GM06990 (cell line): ENCODE data around the gene P3H2.

ENCODE experiments used
- DNase-seq: peaks from one replicate; pipeline ENCODE4 v3.0.0-alpha.2; 2011; ENCODE audit not compliant: insufficient read length; ENCODE audit errors: extremely low read depth
- H3K27me3 ChIP-seq: replicated peaks from 2 replicates; pipeline ENCODE4 v1.6.0; 2011; ENCODE audit warnings: low read length; ENCODE audit not compliant: control insufficient read depth, insufficient read depth
- H3K36me3 ChIP-seq: 2 replicates; pipeline ENCODE4 v1.5.1; 2011; ENCODE audit warnings: low read length; ENCODE audit not compliant: control insufficient read depth, insufficient read depth
- H3K4me3 ChIP-seq: replicated peaks from 2 replicates; pipeline ENCODE4 v1.5.1; 2011; ENCODE audit warnings: low read depth, mild to moderate bottlenecking, control low read depth, low read length
- CTCF ChIP-seq: IDR thresholded peaks from 2 replicates; pipeline ENCODE4 v1.5.1; 2011; ENCODE audit warnings: low read length, control low read depth, mild to moderate bottlenecking, inconsistent platforms; ENCODE audit not compliant: insufficient read depth, poor library complexity, severe bottlenecking

P3H2 gene

GRCh38 chr3:190026154-190026553 is 94.5 kb downstream of the P3H2 start:
- Histone ChIP-seq H3K4me3 (no peak overlapping the region), H3K36me3 (no peaks in the 10 kb centered on the region), H3K27me3 (no peaks in the 10 kb centered on the region)
- no peak for TF ChIP-seq CTCF
- no peak for DNase-seq

GRCh38 chr3:190024912-190025311 is 95.8 kb downstream of the P3H2 start:
- Histone ChIP-seq H3K4me3 (no peak overlapping the region), H3K27me3 (no peaks in the 10 kb centered on the region), H3K36me3 (no peaks in the 10 kb centered on the region)
- TF ChIP-seq CTCF, result no peak
- no peak for DNase-seq

GRCh38 chr3:190019844-190020243 is 100.9 kb downstream of the P3H2 start:
- H3K4me3 ChIP-seq, result no peak overlapping the region
- H3K27me3 ChIP-seq, result no peaks in the 10 kb centered on the region
- DNase-seq, result no peak
- no peak for TF ChIP-seq CTCF
- no peaks in the 10 kb centered on the region for H3K36me3 ChIP-seq

GRCh38 chr3:190019006-190019405 is 101.7 kb downstream of the P3H2 start:
- no peaks in the 10 kb centered on the region for H3K36me3 ChIP-seq
- no peak for TF ChIP-seq CTCF
- no peaks in the 10 kb centered on the region for H3K27me3 ChIP-seq
- no peak for DNase-seq
- H3K4me3 ChIP-seq, result no peak overlapping the region

- DNase-seq, result no peak
These were observed 102.2 kb downstream of the P3H2 start for GRCh38 chr3:190018460-190018859.

More at GRCh38 chr3:190018460-190018859, 102.2 kb downstream of the P3H2 start:
- Histone ChIP-seq H3K36me3 (no peaks in the 10 kb centered on the region), H3K4me3 (no peak overlapping the region), H3K27me3 (no peaks in the 10 kb centered on the region)
- no peak for TF ChIP-seq CTCF
